NCI-H460 (cell line): ENCODE measurements around the gene RAD50. TPM values are rescaled to one million over a fixed set of nuclear protein-coding genes. Genes with fewer than 3 reads are reported as not detected.
"Not testable (repeated sequence)": the region's sequence is repeated elsewhere in the genome, so short reads cannot be mapped to it uniquely, and the experiment has no call there.

Experiments used
- DNase-seq: peaks from one replicate; pipeline ENCODE4 v3.0.0-alpha.2; 2016; ENCODE audit warnings: low read depth; ENCODE audit errors: extremely low read depth
- total RNA-seq: library from RNA; depleted of rRNA; stranded (reverse); fragments of >200 nt; shearing (Covaris generic); gene quantifications from 2 replicates; pipeline ENCODE4 v1.2.3, GENCODE V29; 2014; rRNA removed

The RAD50 gene
- total RNA-seq, 1 experiment from 2014 or later = 38.3 TPM

DNA sequence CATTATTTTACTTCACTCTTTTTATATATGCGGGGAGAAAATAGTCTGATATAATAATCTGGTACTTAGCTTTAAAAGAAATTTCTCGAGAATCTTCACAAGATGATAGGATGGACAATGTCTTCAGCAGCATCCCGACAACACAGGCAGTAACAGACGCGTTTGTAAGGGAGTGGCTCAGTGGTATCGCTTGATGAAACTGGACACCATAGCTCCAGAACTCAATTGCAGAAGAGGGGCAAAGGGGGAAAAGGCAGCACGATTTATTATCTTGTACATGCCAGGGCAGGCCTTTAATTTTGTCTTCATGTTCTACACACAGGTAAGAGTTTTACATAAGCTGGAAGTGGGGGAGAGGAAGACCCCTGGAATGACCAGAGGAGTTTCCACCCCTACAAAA, 132.7 kb downstream of the RAD50 start:
- DNase-seq = no peak

DNA sequence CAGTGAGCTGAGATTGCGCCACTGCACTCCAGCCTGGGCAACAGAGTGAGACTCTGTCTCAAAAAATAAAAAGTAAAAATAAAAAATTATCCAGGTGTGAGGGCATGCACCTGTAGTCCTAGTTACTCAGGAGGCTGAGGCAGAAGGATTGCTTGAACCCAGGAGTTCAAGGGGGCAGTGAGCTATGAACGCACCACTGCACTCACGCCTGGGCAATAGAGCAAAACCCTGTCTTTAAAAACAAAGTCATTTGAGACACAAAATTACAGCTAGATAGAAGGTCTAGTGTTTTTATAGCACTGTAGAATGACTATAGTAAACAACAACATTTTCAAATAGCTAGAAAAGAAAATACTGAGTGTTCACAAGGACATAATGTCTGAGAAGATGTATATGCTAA, 133.4 kb downstream of the RAD50 start:
- no peak for DNase-seq

DNA sequence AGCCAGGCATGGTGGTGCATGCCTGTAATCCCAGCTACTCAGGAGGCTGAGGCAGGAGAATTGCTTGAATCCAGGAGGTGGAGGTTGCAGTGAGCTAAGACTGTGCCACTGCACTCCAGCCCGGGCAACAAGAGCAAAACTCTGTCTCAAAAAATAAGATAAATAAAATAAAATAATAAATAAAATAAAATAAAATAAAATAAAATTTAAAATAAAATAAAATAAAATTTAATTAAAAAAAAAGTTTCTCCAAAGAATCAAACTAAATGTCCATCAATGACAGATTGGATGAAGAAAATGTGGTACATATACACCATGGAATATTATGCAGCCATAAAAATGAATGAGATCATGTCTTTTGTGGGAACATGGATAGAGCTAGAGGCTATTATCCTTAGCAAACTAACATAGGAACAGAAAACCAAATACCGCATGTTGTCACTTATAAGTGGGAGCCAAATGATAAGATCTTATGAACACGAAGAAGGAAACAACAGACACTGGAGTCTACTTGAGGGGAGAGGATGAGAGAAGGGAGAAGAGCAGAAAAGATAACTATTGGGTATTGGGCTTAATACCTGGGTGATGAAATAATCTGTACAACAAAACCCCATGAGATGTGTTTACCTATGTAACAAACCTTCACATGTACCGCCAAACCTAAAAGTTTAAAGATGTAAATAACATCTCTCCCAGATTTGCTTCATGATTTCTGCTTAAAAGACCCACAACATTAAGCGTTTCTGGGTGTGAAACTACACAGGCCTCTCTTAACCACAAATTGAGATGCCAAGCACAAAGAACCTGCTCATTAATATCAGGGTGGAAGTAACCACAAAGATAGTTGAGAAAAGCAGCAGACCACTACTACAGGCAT, 135.2 kb downstream of the RAD50 start:
- not testable (repeated sequence) for DNase-seq

DNA sequence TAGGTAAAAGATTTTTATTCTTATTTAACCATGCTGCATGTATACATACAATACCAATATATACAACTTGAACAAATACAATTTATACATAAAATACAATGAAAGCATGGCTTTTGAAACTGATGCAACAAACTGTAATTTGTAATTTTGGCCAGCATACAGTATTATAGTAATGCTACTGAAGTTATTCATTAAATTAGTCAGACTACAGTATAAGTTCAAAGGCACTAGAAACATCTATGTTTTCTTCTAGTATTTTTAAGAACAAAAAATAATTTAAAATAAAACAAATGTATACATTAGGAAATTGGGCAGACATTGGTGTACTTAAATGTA, 135.8 kb downstream of the RAD50 start:
- peak; percentile 12 for DNase-seq

Other genes with a start within 250 kb of the RAD50 start
- gene SLC22A5, start 187.3 kb upstream of the RAD50 start, total RNA-seq = 16.1 and 19.4 TPM in 2 replicates
- 11.7 and 12.1 TPM in 2 replicates for gene IRF1, start 66.2 kb upstream of the RAD50 start, total RNA-seq
- not detected in 2 replicates for gene IL5, start 13.5 kb upstream of the RAD50 start, total RNA-seq
- not detected in 2 replicates for gene IL13, start 101.2 kb downstream of the RAD50 start, total RNA-seq
- not detected in 2 replicates for gene IL4, start 117.0 kb downstream of the RAD50 start, total RNA-seq
- gene KIF3A, start 180.6 kb downstream of the RAD50 start, total RNA-seq = 10.7 and 11.7 TPM in 2 replicates
- gene CCNI2, start 190.4 kb downstream of the RAD50 start, total RNA-seq = not detected in 2 replicates
- gene SEPTIN8, start 220.3 kb downstream of the RAD50 start, total RNA-seq = 24.0 and 30.0 TPM in 2 replicates